Stimulated activated CD8-positive, alpha-beta memory T cell treated with anti-CD3 and anti-CD28 coated beads, Interleukin-7, amount 100 ng/mL, for 48 hours (primary cell): ENCODE measurements around the gene CTSF.
"Not testable (repeated sequence)": the region's sequence is repeated elsewhere in the genome, so short reads cannot be mapped to it uniquely, and the experiment has no call there.

Experiments
- DNase-seq, 2 donors: peaks; one replicate each; pipeline ENCODE4 v3.0.0-alpha.2; 2020; ENCODE audit warnings: low read depth in 1 of 2; ENCODE audit errors: extremely low read depth in 1 of 2

Gene CTSF

DNA sequence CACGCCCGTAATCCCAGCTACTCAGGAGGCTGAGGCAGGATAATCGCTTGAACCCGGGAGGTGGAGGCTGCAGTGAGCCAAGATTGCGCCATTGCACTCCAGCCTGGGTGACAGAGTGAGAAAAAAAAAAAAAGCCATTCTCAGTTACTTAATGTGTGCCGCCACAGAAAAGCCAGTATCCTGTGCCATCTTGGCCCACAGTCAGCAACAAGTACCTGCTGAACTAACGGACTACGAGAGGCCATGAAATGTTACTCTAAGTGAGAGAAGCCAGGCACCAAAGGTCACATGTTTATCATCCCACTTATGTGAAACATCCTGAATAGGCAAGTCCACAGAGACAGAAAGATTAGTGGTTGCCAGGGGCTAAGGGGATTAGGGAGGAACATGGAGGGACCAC is 27.8 kb downstream of the CTSF start:
- not testable (repeated sequence) for DNase-seq

DNA sequence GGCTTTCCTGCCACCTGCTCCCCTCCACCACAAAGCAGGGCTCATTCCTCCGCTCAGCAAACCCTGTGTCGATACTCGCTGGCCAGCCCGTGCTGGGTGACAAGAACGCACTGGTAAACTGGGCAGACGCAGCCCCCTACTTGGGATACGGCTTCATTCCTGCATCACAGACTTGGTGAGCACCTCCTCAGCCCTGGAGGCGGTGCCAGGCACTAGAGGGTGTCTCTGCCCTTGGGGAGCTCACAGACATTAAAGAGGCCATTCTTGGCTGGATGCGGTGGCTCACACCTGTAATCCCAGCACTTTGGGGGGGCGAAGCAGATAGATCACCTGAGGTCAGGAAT is 28.6 kb downstream of the CTSF start:
- DNase-seq: no peak

DNA sequence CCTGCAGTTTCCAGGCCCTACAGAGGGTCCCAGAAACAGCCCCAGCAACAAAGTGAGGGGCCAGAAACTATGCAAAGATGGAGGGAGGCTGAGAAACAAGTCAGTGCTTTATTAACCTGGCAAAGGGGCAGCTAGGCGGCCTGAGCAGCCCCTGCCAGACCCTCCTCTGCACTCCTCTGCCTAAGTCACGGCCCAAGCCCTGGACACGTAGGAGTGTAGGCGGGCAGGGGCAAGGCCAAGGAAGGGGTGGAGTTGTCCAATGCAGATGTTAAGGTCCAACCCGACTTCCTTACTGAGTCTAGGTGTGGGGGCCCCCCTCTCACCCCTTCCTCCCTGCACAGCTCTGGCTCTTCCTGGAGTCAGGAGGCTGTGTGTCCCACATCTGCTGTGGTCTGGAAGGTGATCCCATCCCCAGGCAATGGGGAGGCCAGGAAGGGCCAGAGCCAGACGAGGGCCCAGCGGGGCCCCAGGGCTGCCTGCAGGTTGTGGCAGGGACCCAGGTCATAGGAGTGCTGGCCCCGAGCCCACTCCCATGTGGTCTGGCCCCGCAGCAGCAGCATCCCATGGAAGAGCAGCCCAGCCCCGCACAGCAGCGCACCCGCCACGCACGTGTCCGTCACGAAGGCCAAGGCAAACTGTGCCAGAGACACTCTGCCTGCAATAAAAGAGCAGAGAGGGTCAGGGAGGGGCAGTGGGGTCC is 29.1 kb downstream of the CTSF start:
- no peak for DNase-seq

DNA sequence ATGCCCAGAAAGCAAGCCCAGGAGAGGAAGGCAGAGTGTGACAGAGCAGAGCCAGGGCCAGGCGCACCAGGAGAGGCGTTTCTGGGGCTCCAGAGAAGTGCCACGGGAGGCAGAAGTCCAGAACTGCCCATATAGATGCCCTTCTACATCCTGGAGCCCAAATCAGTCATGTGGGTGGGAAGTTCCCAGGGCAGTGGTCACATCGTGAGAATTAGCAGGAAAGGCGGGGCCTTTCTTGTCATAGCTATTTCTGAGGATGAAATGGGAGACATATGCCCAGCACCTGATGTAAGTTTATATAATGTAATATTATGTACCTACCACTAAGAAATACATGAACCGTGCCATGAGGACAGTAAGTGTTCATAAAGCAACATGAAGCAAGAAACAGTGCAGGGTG is 35.6 kb downstream of the CTSF start:
- no peak for DNase-seq

DNA sequence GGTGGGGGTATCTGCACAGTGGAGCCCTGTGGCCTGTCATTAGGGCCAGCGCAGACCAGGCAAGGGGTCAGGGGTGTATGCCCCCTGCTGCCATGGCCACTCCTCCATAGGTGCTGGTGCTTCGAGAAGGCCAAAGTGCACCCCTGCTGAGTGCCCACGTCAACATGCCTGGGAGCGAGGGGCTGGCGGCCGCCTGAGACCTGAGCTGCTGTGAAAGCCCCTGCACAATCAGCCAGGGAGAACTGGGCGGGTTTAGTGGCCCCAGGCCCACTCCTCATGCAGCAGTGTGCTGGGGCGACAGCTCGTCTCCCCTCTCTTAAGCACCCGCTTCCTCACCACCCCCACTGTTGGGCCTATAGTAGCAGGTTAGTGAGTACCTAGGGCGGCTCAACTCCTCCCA is 36.6 kb downstream of the CTSF start:
- DNase-seq: no peak

DNA sequence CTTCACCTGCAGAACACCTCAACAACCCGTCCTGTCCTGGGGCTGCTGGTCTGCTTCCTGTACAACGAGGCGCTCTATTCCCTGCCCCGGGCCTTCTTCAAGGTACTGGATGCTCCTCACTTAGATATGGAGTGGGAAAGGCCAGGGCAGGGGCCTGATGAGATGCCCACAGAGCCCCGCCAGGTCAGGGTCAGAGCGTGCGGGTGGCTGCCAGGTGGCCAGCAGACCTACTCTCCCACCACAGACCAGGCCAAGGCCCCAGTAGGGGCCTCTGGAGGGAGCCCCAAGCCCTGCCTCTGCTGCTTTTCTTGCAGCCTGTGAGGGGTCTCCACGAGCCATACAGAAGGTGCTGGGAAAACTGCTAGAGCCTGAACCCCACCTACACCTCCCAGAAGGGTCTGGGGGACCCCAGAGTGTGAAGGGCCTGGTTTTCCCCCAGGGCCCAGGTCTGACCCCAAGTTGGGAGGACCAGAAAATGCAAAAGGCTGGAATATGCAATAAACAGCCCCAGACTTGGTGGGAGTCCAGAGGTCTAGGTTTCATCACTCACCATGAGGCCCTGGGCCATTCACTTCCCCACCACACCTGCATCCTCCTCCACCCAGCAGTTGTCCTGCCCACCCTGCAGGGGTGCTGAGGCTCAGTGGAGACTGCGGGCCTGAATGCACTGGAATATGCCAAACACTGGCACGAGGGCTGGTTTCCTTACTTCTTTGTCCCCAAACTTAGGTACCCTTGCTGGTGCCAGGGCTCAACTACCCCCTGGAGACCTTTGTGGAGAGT is 37.3 kb downstream of the CTSF start:
- DNase-seq: no peak

DNA sequence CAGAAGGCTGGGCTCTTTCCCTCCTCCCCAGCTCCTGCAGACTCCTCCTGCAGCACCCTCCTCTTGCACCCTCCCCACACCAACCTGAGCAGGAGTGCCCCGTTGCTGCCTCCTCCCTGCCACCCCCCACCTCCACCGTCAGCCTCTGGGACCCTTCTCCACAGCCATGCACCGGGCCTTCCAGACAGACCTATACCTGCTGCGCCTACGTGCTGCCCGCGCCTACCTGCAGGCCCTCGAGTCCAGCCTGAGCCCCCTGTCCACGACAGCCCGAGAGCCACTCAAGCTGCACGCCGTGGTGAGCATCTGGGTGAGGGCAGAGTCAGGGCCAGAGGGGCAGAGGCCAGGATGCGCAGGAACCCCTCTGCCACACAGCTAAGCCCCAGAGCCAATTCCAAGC is 38.8 kb downstream of the CTSF start:
- DNase-seq: no peak

DNA sequence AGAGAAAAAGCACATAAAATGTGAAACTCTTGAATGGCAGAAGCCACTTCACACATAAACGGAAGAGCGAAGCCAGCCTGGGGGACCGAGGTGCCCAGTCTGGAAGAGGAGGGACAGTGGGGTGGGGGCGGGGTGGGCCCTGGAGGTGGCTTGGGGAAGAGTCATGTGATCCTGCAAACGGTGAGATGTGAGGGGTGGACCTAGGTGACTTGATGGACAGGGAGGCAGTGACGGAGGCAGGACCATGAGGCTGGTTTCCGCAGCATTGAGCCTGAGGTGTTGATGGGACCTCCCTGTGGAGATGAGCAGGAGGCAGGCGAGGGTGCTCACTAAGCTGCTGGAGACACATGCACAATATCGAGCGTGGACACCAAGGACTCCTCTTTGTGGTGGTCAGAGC is 39.3 kb downstream of the CTSF start:
- no peak for DNase-seq

DNA sequence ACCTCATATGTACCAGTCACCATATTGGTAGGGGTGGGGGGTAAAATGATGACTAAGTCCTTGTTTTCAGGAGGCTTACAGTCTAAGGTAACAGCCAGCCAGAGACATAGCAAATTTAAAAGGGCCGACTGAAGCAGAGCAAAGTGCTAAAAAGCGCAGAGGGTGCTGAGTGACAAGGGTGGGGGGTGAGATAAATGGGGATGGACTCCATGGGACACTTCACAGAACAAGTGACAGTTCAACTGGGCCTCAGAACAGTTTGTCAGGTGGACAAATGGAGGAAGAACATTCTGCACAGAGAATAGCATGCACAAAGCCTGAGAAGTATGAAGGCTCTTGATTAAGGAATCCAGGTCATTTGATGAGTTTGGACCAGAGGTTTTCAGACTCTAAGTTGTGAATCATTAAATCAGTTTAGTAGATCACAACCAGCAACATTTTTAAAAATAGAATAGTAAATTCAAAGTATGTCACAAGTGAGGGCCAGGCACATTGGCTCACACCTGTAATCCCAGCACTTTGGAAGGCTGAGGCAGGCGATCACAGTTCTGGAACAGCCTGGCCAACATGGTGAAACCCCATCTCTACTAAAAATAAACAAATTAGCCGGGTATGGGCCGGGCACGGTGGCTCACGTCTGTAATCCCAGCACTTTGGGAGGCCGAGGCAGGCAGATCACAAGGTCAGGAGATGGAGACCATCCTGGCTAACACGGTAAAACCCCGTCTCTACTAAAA is 43.9 kb downstream of the CTSF start:
- DNase-seq: no peak

DNA sequence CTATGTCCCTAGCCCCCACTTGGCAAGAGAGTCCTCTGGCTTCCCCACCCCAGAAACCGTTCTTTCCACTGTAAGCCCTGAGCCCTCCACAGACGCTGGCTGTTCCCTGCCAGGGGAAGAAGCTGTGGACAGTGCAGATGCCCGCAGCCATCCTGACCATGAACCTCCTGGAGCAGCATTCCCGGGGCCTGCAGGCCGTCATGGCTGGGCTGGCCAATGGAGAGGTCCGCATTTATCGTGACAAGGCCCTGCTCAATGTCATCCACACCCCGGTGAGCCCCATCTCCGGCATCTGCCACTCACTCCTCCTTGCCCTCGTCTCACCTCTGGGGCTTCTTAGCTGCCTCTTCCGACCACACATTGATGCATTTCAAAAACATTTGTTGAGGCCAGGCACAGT is 44.8 kb downstream of the CTSF start:
- DNase-seq: no peak
